ENCODE results near the gene TMEM17. TPM values are rescaled to one million over a fixed set of nuclear protein-coding genes. Genes with fewer than 3 reads are reported as not detected.
A peak's percentile ranks its signal among the peaks of the same experiment; 100 is the strongest.

TMEM17 gene
- total and polyA plus RNA-seq, 2 experiments from 2014 or later = 0.94 to 1.7 TPM

DNA sequence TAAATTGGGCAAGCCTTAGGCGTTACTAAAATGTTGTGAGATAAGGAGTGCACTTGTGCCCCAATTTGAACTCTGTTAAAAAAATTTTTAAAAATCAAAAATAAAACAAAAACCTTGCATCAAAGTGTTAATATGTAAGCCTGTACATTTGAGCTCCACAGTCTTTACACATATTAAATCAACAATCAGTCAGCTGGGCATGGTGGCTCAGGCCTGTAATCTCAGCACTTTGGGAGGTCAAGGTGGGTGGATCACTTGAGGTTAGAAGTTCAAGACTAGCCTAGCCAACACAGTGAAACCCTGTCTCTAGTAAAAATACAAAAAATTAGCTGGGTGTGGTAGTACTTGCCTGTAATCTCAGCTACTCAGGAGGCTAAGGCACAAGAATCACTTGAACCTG, 16.3 kb downstream of the TMEM17 start:
- H3K4me3 Mint-ChIP-seq = no peak overlapping the region
- H3K79me2 ChIP-seq (replicated peaks; ENCODE audit: insufficient read depth) = no peaks in the 10 kb centered on the region
- peaks cover 4% of the 10 kb centered on the region for H3K27me3 Mint-ChIP-seq (ENCODE audit: insufficient read depth, low read depth, poor library complexity)
- TF ChIP-seq CREB1 (CRISPR knock-in tag; IDR thresholded peaks at IDR 0.05; ENCODE audit: low read depth) = no peak
- no peak overlapping the region for H3K4me2 ChIP-seq
- H3F3A ChIP-seq (replicated peaks; ENCODE audit: low read depth) = no peaks in the 10 kb centered on the region
- no peak overlapping the region for H3K4me3 ChIP-seq
- no peaks in the 10 kb centered on the region for H3K36me3 ChIP-seq (ENCODE audit: insufficient read depth)
- no peaks in the 10 kb centered on the region for H3K36me3 Mint-ChIP-seq (ENCODE audit: low read depth)
- ATAC-seq = no peak
- no peak for DNase-seq (ENCODE audit: low spot score)
- H4K20me1 ChIP-seq (replicated peaks; ENCODE audit: insufficient read depth) = no peaks in the 10 kb centered on the region
- H3K27ac Mint-ChIP-seq = no peak overlapping the region
- no peaks in the 10 kb centered on the region for H3K27me3 ChIP-seq (ENCODE audit: insufficient read depth)
- no peak overlapping the region for H3K27ac ChIP-seq (ENCODE audit: low read depth)
- no peaks in the 10 kb centered on the region for H3K9me2 ChIP-seq (ENCODE audit: insufficient read depth)
- H2AFZ ChIP-seq = no peak overlapping the region
- no peaks in the 10 kb centered on the region for H3K9me3 Mint-ChIP-seq
- H3K4me1 Mint-ChIP-seq = peaks cover 11% of the 10 kb centered on the region
- H3K4me1 ChIP-seq (ENCODE audit: insufficient read depth) = no peaks in the 10 kb centered on the region; the same call in 1 of the 2 replicates

DNA sequence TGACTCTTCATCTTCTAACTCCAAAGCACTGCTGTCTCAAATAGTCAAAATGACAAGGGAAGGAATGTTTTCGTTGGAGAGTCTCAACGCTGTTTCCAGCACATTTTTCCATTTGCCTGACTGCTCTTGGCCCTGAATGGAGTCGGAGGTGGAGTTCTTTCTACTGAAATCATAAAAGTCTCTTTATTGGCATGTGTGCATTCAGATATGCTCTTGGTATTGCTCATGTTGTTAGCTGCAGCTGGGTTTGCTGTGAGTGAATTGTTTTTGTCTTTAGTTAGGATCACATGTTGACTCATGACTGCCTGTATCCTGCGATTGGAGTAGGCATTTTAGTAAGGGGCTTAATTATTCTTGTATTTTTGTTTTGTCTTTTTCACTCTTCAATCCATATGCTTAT, 16.8 kb downstream of the TMEM17 start:
- Mint-ChIP-seq H3K27me3 (ENCODE audit: insufficient read depth, low read depth, poor library complexity) (peaks cover 2% of the 10 kb centered on the region), H3K36me3 (ENCODE audit: low read depth) (no peaks in the 10 kb centered on the region), H3K4me1 (peaks cover 11% of the 10 kb centered on the region), H3K27ac (peak overlapping the region; percentile 11; the same call in 1 of the 2 replicates), H3K9me3 (no peaks in the 10 kb centered on the region), H3K4me3 (no peak overlapping the region)
- DNase-seq (ENCODE audit: low spot score) (no peak), ATAC-seq (no peak)
- Histone ChIP-seq H2AFZ (peak overlapping the region; percentile 81), H3K4me1 (ENCODE audit: insufficient read depth) (no peaks in the 10 kb centered on the region; the same call in 1 of the 2 replicates), H3K4me2 (no peak overlapping the region), H3K4me3 (no peak overlapping the region), H3K36me3 (ENCODE audit: insufficient read depth) (no peaks in the 10 kb centered on the region), H3K27me3 (ENCODE audit: insufficient read depth) (no peaks in the 10 kb centered on the region), H3K79me2 (replicated peaks; ENCODE audit: insufficient read depth) (no peaks in the 10 kb centered on the region), H3K27ac (ENCODE audit: low read depth) (no peak overlapping the region; the same call in 1 of the 2 replicates), H4K20me1 (replicated peaks; ENCODE audit: insufficient read depth) (no peaks in the 10 kb centered on the region), H3K9me2 (ENCODE audit: insufficient read depth) (no peaks in the 10 kb centered on the region), H3F3A (replicated peaks; ENCODE audit: low read depth) (no peaks in the 10 kb centered on the region)
- TF ChIP-seq CREB1 (CRISPR knock-in tag; IDR thresholded peaks at IDR 0.05; ENCODE audit: low read depth) = no peak
- TF ChIP-seq, protein P1, sequence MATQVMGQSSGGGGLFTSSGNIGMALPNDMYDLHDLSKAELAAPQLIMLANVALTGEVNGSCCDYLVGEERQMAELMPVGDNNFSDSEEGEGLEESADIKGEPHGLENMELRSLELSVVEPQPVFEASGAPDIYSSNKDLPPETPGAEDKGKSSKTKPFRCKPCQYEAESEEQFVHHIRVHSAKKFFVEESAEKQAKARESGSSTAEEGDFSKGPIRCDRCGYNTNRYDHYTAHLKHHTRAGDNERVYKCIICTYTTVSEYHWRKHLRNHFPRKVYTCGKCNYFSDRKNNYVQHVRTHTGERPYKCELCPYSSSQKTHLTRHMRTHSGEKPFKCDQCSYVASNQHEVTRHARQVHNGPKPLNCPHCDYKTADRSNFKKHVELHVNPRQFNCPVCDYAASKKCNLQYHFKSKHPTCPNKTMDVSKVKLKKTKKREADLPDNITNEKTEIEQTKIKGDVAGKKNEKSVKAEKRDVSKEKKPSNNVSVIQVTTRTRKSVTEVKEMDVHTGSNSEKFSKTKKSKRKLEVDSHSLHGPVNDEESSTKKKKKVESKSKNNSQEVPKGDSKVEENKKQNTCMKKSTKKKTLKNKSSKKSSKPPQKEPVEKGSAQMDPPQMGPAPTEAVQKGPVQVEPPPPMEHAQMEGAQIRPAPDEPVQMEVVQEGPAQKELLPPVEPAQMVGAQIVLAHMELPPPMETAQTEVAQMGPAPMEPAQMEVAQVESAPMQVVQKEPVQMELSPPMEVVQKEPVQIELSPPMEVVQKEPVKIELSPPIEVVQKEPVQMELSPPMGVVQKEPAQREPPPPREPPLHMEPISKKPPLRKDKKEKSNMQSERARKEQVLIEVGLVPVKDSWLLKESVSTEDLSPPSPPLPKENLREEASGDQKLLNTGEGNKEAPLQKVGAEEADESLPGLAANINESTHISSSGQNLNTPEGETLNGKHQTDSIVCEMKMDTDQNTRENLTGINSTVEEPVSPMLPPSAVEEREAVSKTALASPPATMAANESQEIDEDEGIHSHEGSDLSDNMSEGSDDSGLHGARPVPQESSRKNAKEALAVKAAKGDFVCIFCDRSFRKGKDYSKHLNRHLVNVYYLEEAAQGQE (IDR thresholded peaks at IDR 0.05; ENCODE audit: unreplicated experiment) = no peak
- TF ChIP-seq ZNF331 (CRISPR knock-in tag; IDR thresholded peaks at IDR 0.05; ENCODE audit: low read depth) = no peak
- no peak for TF ChIP-seq EZH2 (IDR thresholded peaks at IDR 0.05; ENCODE audit: low read depth, unreplicated experiment)

DNA sequence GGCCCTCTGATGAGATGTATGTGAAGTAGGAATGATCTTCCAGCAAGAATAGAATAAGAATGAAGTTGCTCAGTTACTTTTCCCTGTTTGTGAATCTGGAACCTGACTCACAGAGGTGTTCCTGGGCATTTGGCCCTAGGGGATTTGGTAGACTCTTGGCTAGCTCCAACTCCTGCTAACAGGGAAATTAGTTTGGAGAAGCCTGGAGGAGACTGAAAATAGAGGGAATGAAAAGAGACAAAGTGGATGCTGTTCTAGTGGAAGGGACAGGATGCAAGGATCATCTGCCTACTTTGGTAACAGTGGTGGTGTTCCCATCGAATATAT, 19.6 kb downstream of the TMEM17 start:
- H3K27me3 ChIP-seq (ENCODE audit: insufficient read depth) = no peaks in the 10 kb centered on the region
- H3K27ac Mint-ChIP-seq = no peak overlapping the region
- no peak overlapping the region for H3K4me3 Mint-ChIP-seq
- H3F3A ChIP-seq (replicated peaks; ENCODE audit: low read depth) = no peaks in the 10 kb centered on the region
- no peaks in the 10 kb centered on the region for H3K9me3 Mint-ChIP-seq
- peak overlapping the region; percentile 83; the same call in 1 of the 2 replicates for H2AFZ ChIP-seq
- H3K36me3 ChIP-seq (ENCODE audit: insufficient read depth) = no peaks in the 10 kb centered on the region
- H4K20me1 ChIP-seq (replicated peaks; ENCODE audit: insufficient read depth) = no peaks in the 10 kb centered on the region
- H3K27ac ChIP-seq (ENCODE audit: low read depth) = no peak overlapping the region
- H3K36me3 Mint-ChIP-seq (ENCODE audit: low read depth) = no peaks in the 10 kb centered on the region
- H3K4me3 ChIP-seq = no peak overlapping the region
- no peaks in the 10 kb centered on the region for H3K9me2 ChIP-seq (ENCODE audit: insufficient read depth)
- H3K4me1 ChIP-seq (ENCODE audit: insufficient read depth) = no peaks in the 10 kb centered on the region; the same call in 1 of the 2 replicates
- H3K27me3 Mint-ChIP-seq (ENCODE audit: insufficient read depth, low read depth, poor library complexity) = no peaks in the 10 kb centered on the region
- H3K4me2 ChIP-seq = no peak overlapping the region
- H3K4me1 Mint-ChIP-seq = peaks cover 15% of the 10 kb centered on the region
- no peaks in the 10 kb centered on the region for H3K79me2 ChIP-seq (replicated peaks; ENCODE audit: insufficient read depth)
- no peak for DNase-seq (ENCODE audit: low spot score)
- no peak for ATAC-seq
- TF ChIP-seq, protein P1 (IDR thresholded peaks at IDR 0.05; ENCODE audit: unreplicated experiment) = no peak
- no peak for TF ChIP-seq ETS1 (IDR thresholded peaks at IDR 0.05)
- no peak for TF ChIP-seq EZH2 (IDR thresholded peaks at IDR 0.05; ENCODE audit: low read depth, unreplicated experiment)
- no peak for TF ChIP-seq NANOG (IDR thresholded peaks at IDR 0.05; ENCODE audit: borderline replicate concordance)
- TF ChIP-seq, protein P2, sequence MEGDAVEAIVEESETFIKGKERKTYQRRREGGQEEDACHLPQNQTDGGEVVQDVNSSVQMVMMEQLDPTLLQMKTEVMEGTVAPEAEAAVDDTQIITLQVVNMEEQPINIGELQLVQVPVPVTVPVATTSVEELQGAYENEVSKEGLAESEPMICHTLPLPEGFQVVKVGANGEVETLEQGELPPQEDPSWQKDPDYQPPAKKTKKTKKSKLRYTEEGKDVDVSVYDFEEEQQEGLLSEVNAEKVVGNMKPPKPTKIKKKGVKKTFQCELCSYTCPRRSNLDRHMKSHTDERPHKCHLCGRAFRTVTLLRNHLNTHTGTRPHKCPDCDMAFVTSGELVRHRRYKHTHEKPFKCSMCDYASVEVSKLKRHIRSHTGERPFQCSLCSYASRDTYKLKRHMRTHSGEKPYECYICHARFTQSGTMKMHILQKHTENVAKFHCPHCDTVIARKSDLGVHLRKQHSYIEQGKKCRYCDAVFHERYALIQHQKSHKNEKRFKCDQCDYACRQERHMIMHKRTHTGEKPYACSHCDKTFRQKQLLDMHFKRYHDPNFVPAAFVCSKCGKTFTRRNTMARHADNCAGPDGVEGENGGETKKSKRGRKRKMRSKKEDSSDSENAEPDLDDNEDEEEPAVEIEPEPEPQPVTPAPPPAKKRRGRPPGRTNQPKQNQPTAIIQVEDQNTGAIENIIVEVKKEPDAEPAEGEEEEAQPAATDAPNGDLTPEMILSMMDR (conservative IDR thresholded peaks at IDR 0.05; ENCODE audit: low read depth in 2 of 2) = no peak
- no peak for TF ChIP-seq CREB1 (CRISPR knock-in tag; IDR thresholded peaks at IDR 0.05; ENCODE audit: low read depth)
- TF ChIP-seq EZH2phosphoT487 (IDR thresholded peaks at IDR 0.05; ENCODE audit: unreplicated experiment) = no peak
